Measurements from ENCODE around the gene ARHGEF19.

Gene ARHGEF19

DNA sequence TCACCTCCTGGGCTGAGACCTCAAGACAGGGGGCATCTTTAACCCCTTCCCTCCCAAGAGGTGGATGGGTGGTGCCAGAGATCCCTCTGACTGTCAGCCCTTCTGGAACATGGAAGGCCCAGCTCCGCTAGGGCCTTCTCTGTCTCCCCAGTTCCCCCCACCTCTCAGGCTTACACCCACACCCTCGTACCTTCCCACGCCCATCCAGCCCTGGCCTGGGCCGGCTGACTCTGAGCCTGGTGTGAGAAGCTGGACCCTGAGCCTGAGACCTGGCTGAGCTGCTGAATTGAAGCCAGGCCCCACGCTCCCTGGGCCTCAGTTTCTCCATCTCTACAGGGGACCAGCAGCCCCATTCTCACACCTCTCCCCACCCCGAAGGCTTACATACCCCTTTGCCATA lies 61.9 kb downstream of the ARHGEF19 start:
- DNase-seq (ENCODE audit: low read depth in 2 of 2): no peak

DNA sequence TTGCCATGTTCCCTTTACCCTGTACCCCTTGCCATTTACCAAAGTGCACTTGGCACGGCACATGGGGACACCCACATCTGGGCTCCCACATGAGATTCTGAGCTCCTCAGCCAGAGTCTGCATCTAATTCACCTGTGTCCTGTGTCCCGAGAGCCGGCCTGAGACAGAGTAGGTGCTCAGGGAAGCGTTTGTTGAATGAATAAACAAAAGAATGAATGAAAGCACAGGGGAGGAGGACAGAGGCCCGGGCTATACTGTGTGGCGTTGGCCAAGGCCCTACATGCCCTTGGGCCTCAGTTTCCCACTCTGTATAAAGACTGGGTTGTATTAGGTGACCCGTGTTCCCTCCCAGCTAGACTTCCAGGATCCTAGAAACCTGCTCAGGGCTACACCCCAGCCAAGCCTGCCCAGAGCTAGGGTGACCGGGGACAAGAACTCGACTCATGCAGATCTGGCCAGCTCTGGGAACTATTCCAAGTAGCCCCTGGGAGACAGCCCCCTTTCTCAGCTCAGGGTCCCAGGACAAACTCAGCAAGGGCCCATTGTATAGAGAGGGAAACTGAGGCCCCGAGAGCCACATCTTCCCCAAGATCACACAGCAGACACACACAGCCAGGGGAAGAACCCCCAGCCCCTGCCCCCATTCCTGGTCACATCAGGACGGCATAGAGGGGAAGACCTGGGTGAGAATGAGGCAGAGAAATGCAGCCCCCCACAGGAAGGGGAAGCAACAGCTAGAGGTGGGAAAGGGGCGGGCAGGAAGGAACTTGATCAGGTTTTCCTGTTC lies 62.6 kb downstream of the ARHGEF19 start:
- DNase-seq (ENCODE audit: low read depth in 2 of 2): no peak

DNA sequence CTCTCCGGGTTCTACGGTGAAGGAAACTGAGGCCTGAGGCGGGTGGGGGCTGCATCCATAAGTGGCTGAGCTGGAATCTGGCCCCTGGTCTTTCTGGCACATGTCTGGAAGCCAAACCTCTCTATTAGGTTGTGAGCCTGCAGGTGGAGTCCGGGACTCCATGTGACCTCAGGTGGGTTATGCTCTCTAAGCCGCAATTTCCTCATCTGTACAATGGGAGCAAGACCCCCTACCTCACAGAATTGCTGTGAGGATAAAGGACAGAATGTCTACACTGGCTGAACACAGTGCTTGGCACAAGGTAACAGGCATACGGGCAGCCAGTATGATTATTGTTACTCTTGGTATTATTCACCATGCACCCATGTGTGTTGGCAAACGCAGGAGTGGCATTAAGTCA lies 63.3 kb downstream of the ARHGEF19 start:
- DNase-seq (ENCODE audit: low read depth in 2 of 2): no peak

DNA sequence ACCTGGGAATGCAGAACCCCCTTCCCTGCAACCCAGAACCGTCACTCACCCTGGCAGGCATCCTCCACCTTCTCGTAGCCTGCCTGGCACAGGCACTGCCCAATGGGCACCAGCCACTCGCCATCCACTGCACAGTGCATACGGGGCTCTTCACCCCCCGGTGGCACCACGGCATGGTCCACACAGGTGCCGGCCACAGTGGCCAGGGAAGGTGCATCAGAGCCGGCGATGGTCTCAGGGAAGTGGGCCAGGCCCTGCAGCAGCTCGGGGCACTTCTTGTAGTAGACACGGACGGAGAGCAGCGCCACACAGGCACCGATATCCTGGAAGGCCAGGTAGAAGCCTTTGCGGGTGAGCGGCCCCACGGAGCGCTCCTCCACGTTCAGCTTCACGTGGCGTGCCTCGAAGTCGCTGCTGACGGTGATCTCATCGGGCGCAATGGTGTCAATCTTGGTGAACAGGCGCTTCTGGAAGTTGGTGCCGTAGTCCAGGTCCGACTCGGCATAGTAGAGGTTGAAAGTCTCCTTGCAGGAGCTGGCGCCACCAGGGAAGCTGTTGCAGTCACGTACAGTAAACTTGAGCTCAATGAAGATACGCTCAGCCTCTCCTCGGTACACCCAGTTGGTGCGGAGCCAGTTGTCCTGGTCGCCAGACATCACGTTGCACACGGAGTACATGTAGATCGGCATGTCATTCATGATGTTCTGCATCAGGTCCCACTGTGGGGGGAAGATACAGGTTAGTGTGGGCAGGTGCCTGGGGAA lies 63.9 kb downstream of the ARHGEF19 start:
- no peak for DNase-seq (ENCODE audit: low read depth in 2 of 2)

All from stimulated activated CD8-positive, alpha-beta memory T cell treated with anti-CD3 and anti-CD28 coated beads, Interleukin-7, amount 100 ng/mL, for 1 hour (primary cell).